ENCODE results near the gene TXNDC11. TPM values are rescaled to one million over a fixed set of nuclear protein-coding genes. Genes with fewer than 3 reads are reported as not detected.
A peak's percentile ranks its signal among the peaks of the same experiment; 100 is the strongest.

Gene TXNDC11
- total RNA-seq, 3 donors from 2014 or later = 38.6 to 53.7 (median 47.9) TPM

- Histone ChIP-seq H3K9me3 (no peaks in the 10 kb centered on the region), H3K27me3 (no peaks in the 10 kb centered on the region), H3K4me1 (peaks cover 4 to 11% of the 10 kb centered on the region in 2 donors), H3K4me3 (no peak overlapping the region), H3K27ac (no peak overlapping the region), H3K36me3 (no peaks in the 10 kb centered on the region)
- intact Hi-C loops (cut with DNase I; ENCODE audit: low total_unique reads) = no loop called here
- no peak for DNase-seq (ENCODE audit: low spot score in 2 of 2)
- TF ChIP-seq POLR2A (IDR thresholded peaks at IDR 0.05) (no peak), POLR2AphosphoS5 (IDR thresholded peaks at IDR 0.05) (no peak)
- TF ChIP-seq, protein P1, sequence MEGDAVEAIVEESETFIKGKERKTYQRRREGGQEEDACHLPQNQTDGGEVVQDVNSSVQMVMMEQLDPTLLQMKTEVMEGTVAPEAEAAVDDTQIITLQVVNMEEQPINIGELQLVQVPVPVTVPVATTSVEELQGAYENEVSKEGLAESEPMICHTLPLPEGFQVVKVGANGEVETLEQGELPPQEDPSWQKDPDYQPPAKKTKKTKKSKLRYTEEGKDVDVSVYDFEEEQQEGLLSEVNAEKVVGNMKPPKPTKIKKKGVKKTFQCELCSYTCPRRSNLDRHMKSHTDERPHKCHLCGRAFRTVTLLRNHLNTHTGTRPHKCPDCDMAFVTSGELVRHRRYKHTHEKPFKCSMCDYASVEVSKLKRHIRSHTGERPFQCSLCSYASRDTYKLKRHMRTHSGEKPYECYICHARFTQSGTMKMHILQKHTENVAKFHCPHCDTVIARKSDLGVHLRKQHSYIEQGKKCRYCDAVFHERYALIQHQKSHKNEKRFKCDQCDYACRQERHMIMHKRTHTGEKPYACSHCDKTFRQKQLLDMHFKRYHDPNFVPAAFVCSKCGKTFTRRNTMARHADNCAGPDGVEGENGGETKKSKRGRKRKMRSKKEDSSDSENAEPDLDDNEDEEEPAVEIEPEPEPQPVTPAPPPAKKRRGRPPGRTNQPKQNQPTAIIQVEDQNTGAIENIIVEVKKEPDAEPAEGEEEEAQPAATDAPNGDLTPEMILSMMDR (IDR thresholded peaks at IDR 0.05) = no peak
Measured at GRCh38 chr16:11631214-11631613, 111.4 kb downstream of the TXNDC11 start.

DNA sequence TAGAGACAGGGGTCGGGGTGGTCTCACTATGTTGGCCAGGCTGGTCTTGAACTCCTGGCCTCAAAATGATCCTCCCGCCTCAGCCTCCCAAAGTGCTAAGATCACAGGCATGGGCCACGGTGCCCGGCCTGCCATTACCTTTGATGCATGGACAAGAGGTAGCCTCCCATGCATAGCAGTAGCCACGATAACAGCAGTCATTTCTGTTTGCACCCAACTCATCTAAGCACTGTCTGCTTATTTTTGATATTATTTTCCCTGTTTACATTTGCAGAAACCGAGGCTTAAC is 111.9 kb downstream of the TXNDC11 start:
- Histone ChIP-seq H3K27me3 (no peaks in the 10 kb centered on the region), H3K4me1 (peaks cover 4 to 11% of the 10 kb centered on the region in 2 donors), H3K27ac (peak overlapping the region in 1 of 2 donors; percentile 84), H3K4me3 (no peak overlapping the region), H3K9me3 (no peaks in the 10 kb centered on the region), H3K36me3 (no peaks in the 10 kb centered on the region)
- DNase-seq (ENCODE audit: low spot score in 2 of 2) = no peak
- intact Hi-C loops (cut with DNase I; ENCODE audit: low total_unique reads) = no loop called here
- TF ChIP-seq POLR2A (IDR thresholded peaks at IDR 0.05) (no peak), POLR2AphosphoS5 (IDR thresholded peaks at IDR 0.05) (no peak)
- TF ChIP-seq, protein P1 (IDR thresholded peaks at IDR 0.05) = no peak

- peak in 1 of 2 donors; percentile 69 for DNase-seq (ENCODE audit: low spot score in 2 of 2)
- TF ChIP-seq, protein P1 (IDR thresholded peaks at IDR 0.05) = no peak
- no peak for TF ChIP-seq POLR2AphosphoS5 (IDR thresholded peaks at IDR 0.05)
- TF ChIP-seq POLR2A (IDR thresholded peaks at IDR 0.05) = no peak
- Histone ChIP-seq H3K4me1 (peaks cover 4 to 11% of the 10 kb centered on the region in 2 donors), H3K27ac (peak overlapping the region; percentile 84 to 89), H3K4me3 (no peak overlapping the region), H3K27me3 (no peaks in the 10 kb centered on the region), H3K9me3 (no peaks in the 10 kb centered on the region), H3K36me3 (no peaks in the 10 kb centered on the region)
- intact Hi-C loops (cut with DNase I; ENCODE audit: low total_unique reads) = no loop called here
Measured at GRCh38 chr16:11630046-11630767, 112.5 kb downstream of the TXNDC11 start.

Other genes starting within 250 kb of the TXNDC11 start
- gene LITAF, start 155.9 kb downstream of the TXNDC11 start, total RNA-seq = 100 to 1,000 TPM in 1 of 3 donors, 10 to 100 TPM in 2; 50.6 to 109 (median 59.0) TPM
- gene SNN, start 74.4 kb downstream of the TXNDC11 start, total RNA-seq = 10 to 100 TPM; 16.4 to 68.3 (median 18.7) TPM
- gene ZC3H7A, start 54.4 kb upstream of the TXNDC11 start, total RNA-seq = 10 to 100 TPM; 58.4 to 70.7 (median 67.5) TPM
- 100 to 1,000 TPM; 150 to 219 (median 172) TPM for gene RSL1D1, start 108.7 kb upstream of the TXNDC11 start, total RNA-seq
- gene GSPT1, start 173.1 kb upstream of the TXNDC11 start, total RNA-seq = 10 to 100 TPM; 61.3 to 68.5 (median 67.6) TPM
- 10 to 100 TPM; 14.8 to 23.9 (median 20.3) TPM for gene NPIPB2, start 199.2 kb upstream of the TXNDC11 start, total RNA-seq
- gene TNFRSF17, start 222.4 kb upstream of the TXNDC11 start, total RNA-seq = under 1 TPM in 2 of 3 donors, not detected in 1; 0.44 to 0.98 TPM
- 10 to 100 TPM; 19.2 to 37.4 (median 28.8) TPM for gene SNX29, start 233.9 kb upstream of the TXNDC11 start, total RNA-seq

Data from breast epithelium (tissue), 4 donors.